CD4-positive, alpha-beta T cell treated with Interleukin-6 for 4 hours (primary cell): ENCODE measurements around the gene HID1.
"Not testable (repeated sequence)": the region's sequence is repeated elsewhere in the genome, so short reads cannot be mapped to it uniquely, and the experiment has no call there.

Experiments used
- DNase-seq: peaks from one replicate; pipeline ENCODE4 v3.0.0-alpha.2; 2020; ENCODE audit warnings: mixed read lengths

HID1 gene

GRCh38 chr17:74921026-74921681 is 51.4 kb downstream of the HID1 start:
- DNase-seq = no peak

GRCh38 chr17:74920642-74921025 is 51.9 kb downstream of the HID1 start:
- no peak for DNase-seq

- no peak for DNase-seq
Measured at GRCh38 chr17:74920306-74920620, 52.3 kb downstream of the HID1 start.

- peak; percentile 9 for DNase-seq
Measured at GRCh38 chr17:74919440-74920305, 52.9 kb downstream of the HID1 start.

- no peak for DNase-seq
Measured at GRCh38 chr17:74918906-74919305, 53.7 kb downstream of the HID1 start.

- no peak for DNase-seq
Measured at GRCh38 chr17:74917430-74917829, 55.1 kb downstream of the HID1 start.

GRCh38 chr17:74916851-74917199 is 55.7 kb downstream of the HID1 start:
- DNase-seq = no peak

GRCh38 chr17:74916136-74916850 is 56.3 kb downstream of the HID1 start:
- DNase-seq = no peak

GRCh38 chr17:74911423-74911822 is 61.1 kb downstream of the HID1 start:
- DNase-seq = not testable (repeated sequence)

GRCh38 chr17:74909097-74909496 is 63.5 kb downstream of the HID1 start:
- DNase-seq = not testable (repeated sequence)

- DNase-seq = no peak
Measured at GRCh38 chr17:74907012-74907411, 65.5 kb downstream of the HID1 start.

GRCh38 chr17:74906214-74906793 is 66.3 kb downstream of the HID1 start:
- DNase-seq = not testable (repeated sequence)

- no peak for DNase-seq
Measured at GRCh38 chr17:74904687-74905409, 67.7 kb downstream of the HID1 start.

GRCh38 chr17:74903671-74904070 is 68.9 kb downstream of the HID1 start:
- no peak for DNase-seq

GRCh38 chr17:74903034-74903433 is 69.5 kb downstream of the HID1 start:
- DNase-seq = no peak

GRCh38 chr17:74901353-74902135 is 71.0 kb downstream of the HID1 start:
- DNase-seq = no peak
